Activated naive CD4-positive, alpha-beta T cell treated with anti-CD3 and anti-CD28 coated beads, Interleukin-2, amount 50 U/mL, for 72 hours (primary cell): Measurements from ENCODE around the gene ST7L. TPM values are rescaled to one million over a fixed set of nuclear protein-coding genes. Genes with fewer than 3 reads are reported as not detected.
A peak's percentile ranks its signal among the peaks of the same experiment; 100 is the strongest.

Experiments used
- ATAC-seq, 2 donors: fragments of 150-1000 bp; cut with Tn5 transposase; 2 replicates each; pipeline ENCODE4 v1.10.0; 2021; ENCODE audit warnings: mild to moderate bottlenecking in 2 of 2, moderate library complexity in 2 of 2
- DNase-seq, 2 donors: peaks; one replicate each; pipeline ENCODE4 v3.0.0; 2021 to 2022; ENCODE audit warnings: low spot score in 2 of 2
- H3K27ac Mint-ChIP-seq, 2 donors: one replicate each; pipeline ENCODE4 v1.8.0; 2022; ENCODE audit warnings: mild to moderate bottlenecking in 2 of 2, mixed read lengths in 2 of 2
- H3K36me3 Mint-ChIP-seq, 2 donors: one replicate each; pipeline ENCODE4 v1.8.0; 2022; ENCODE audit warnings: mixed read lengths in 2 of 2
- H3K9me3 Mint-ChIP-seq, 2 donors: one replicate each; pipeline ENCODE4 v1.8.0; 2022; ENCODE audit warnings: mixed read lengths in 2 of 2
- total RNA-seq, 2 donors: library from RNA; stranded (reverse); gene quantifications; one replicate each; pipeline ENCODE4 v1.2.3, GENCODE V29; 2022

ST7L gene
- total RNA-seq, 2 donors from 2014 or later, result 10.5 to 11.4 TPM

DNA sequence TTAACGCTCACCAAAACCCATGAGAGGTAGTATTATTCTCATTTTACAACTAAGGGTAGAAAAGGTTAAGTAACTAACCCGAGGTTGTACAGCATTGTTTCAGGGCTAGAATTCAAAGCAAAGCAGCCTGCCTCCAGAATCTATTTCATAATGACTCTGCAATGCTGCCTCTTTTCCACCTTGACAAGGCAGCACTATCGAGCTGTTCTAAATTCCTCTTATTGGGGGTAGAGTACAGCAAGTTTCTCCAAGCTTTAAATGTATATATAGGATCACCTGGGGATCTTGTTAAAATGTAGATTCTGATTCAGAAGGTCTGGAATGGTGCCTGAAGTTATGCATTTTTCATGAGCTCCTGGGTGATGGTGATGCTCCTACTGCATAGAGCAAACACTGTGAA lies 80.1 kb downstream of the ST7L start:
- no peaks in the 10 kb centered on the region for H3K36me3 Mint-ChIP-seq
- no peaks in the 10 kb centered on the region for H3K9me3 Mint-ChIP-seq
- H3K27ac Mint-ChIP-seq, result no peak overlapping the region
- no peak for DNase-seq
- ATAC-seq, result no peak

DNA sequence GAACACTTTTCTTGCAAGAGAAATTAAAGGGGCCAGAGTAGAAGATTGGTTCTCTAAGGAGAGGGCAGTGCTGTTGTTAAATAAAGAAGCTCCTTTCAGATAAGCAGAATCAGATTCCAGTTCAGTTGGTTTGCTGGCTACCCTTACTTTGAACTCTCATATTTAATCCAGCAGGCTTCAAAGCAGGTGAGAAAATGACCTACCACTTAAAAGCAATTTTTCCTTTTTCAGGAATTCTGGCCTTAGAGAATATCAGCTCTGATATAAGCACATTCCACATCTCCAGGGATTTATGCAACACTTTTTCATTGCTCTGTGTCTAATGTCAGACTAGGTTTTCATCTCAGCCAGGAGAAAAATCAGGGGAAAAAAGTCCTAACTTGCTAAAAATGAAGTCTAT lies 81.5 kb downstream of the ST7L start:
- H3K36me3 Mint-ChIP-seq, result no peaks in the 10 kb centered on the region
- H3K27ac Mint-ChIP-seq, result no peak overlapping the region

DNA sequence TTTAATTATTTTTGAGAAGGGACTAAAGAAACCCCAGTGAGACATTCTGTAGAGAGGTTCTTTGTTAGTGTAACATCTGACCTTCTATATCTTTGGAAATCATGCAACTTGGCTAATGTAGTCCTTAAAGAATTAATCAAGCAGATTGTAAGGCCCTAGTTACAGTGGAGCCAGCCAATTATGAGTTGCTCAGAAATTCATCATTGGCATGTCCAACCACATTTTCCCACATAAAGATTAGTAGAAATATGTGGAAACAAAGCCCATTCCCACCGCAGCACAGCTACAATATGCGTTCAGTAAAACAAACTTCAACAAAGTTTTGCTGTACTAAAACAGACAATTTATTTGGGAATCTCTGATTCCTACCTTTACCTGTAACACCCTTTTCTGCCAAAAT lies 82.4 kb downstream of the ST7L start:
- ATAC-seq (no peak), DNase-seq (no peak)
- no peaks in the 10 kb centered on the region for H3K9me3 Mint-ChIP-seq
- H3K27ac Mint-ChIP-seq, result no peak overlapping the region
- no peaks in the 10 kb centered on the region for H3K36me3 Mint-ChIP-seq

More for the DNA sequence above, 81.5 kb downstream of the ST7L start:
- DNase-seq (no peak), ATAC-seq (no peak)
- no peaks in the 10 kb centered on the region for H3K9me3 Mint-ChIP-seq

DNA sequence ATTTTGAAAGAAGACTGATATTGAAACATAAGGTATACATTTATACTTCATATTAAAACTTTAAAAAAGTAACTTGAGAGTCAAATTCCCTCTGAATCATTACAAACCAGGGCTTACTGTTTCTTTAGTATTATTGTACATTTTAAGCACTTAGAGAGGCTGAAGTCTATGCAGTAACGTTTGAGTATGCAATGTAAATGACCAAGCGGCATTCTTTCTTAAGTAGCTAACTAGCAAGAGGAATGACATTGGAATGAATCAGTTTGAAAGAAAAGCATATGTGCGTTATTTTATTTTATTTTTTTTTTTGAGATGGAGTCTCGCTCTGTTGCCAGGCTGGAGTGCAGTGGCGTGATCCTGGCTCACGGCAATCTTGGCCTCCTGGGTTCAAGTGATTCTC lies 85.9 kb downstream of the ST7L start:
- H3K9me3 Mint-ChIP-seq, result no peaks in the 10 kb centered on the region

DNA sequence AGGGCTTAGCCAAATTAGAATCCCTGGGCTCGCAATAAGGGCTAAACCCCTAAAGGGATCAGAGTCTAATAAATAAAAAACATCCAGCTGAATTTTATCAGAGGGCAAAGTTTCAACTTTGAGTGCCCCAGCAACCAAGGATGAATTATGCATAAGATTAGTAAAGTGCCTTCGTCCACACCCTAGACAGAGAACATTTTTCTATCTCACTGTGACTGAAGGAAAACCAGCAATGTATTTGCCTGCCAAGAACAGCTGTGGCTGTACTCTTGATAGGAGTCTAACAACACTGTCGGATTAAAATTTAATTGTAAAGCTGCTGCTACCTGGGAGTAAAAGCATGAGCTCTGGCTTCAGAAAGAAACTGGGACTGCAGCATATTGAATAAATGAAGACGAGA lies 86.9 kb downstream of the ST7L start:
- no peak for ATAC-seq
- H3K27ac Mint-ChIP-seq, result no peak overlapping the region
- no peaks in the 10 kb centered on the region for H3K36me3 Mint-ChIP-seq
- DNase-seq, result no peak
- H3K9me3 Mint-ChIP-seq, result no peaks in the 10 kb centered on the region

More for the DNA sequence above, 85.9 kb downstream of the ST7L start:
- no peaks in the 10 kb centered on the region for H3K36me3 Mint-ChIP-seq
- no peak overlapping the region for H3K27ac Mint-ChIP-seq
- ATAC-seq (no peak), DNase-seq (no peak)

DNA sequence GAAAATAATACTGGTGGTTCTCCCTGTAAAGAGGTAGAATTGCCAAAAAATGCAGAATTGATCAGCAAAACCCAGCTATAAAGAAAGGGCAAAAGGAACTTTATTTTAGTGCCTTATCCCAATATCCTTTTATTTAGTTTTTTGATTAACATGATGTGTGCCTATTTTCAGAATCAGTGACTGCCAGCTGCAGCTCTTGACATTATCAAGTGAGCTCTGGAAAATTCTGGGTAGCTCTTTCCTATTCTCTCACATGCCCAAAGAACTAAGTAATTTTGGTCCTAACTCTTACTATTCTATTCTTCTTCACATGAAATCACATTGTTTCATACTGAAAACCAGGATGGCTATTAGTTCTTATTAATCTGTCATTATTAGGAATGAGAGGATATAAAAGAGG lies 88.1 kb downstream of the ST7L start:
- DNase-seq, result no peak
- no peak for ATAC-seq
- H3K9me3 Mint-ChIP-seq, result no peaks in the 10 kb centered on the region
- H3K36me3 Mint-ChIP-seq, result no peaks in the 10 kb centered on the region
- no peak overlapping the region for H3K27ac Mint-ChIP-seq

DNA sequence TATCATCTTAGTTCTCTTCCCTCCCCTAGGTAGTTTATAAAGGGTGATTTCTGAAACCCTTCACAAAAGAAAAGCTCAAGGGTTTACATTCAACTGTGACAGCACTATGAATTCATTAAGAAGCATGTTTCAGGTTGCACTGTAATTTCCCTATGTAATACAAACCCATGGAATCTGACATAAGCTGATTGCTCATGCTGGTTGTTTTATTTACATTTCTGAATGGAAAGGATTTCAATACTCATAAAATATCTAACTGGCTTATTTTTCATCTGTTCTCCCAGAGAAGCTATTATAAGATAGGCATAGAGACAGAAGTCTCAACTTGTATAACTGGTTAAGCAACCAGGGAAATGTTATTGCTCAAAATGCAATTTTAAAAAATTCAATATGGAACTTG lies 89.6 kb downstream of the ST7L start:
- DNase-seq (no peak), ATAC-seq (no peak)
- Mint-ChIP-seq H3K36me3 (no peaks in the 10 kb centered on the region), H3K9me3 (no peaks in the 10 kb centered on the region), H3K27ac (no peak overlapping the region)

DNA sequence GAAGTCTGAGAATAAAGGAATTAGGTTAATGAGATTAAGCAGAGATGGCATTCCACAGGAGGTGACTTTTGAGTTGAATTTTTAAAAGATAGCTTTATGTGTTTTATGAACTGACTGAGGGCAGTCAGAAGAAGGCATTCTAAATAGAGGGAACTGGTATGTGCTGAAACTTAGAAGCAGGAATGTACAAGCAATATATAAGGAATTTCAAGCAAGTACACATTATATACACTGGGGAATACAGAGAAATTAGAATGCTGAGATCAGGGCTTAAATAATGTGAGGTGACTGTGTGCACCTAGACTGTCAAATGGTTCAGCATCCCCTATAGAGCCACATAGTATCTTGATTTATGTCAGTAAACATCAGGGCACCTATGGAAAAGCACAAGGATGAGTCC lies 90.9 kb downstream of the ST7L start:
- Mint-ChIP-seq H3K27ac (peak overlapping the region in 1 of 2 donors; percentile 7), H3K9me3 (no peaks in the 10 kb centered on the region), H3K36me3 (no peaks in the 10 kb centered on the region)
- DNase-seq (no peak), ATAC-seq (no peak)

DNA sequence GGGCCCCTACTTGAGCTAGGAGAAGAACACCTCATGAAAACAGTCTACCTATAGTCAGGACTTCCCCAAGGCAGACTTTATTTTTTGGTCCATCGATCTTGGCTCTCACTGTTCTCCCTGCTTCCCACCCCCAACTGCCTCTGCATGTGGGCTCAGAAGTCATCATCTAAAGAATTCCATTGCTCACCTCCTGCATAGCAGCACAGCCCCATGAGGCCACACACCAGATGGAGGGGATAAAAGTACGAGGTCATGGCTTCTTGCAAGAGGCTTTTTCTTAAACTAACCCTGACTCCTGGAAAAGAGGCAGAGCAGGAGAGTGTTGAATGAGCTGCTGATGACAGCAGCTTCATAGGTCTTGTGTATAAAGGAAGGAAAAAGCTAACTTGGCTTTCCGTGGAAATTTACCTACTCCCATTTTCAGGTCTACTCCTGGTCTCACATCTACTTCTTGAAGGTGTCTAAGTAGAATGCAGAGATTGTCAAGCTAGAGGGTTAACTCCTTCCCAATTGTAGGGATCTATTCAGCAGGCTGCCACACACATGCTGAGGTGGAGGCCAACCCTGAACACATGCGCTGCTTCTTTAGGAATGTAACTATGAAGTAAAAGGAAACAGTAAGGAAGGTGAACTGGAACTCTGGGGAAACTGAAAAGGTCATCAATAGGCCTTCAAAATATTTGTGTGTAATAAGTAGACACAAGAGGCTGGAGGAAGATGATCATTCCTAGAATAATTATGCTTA lies 91.5 kb downstream of the ST7L start:
- ATAC-seq, result no peak
- Mint-ChIP-seq H3K36me3 (no peaks in the 10 kb centered on the region), H3K9me3 (no peaks in the 10 kb centered on the region), H3K27ac (peak overlapping the region in 1 of 2 donors; percentile 7)
- DNase-seq, result no peak

DNA sequence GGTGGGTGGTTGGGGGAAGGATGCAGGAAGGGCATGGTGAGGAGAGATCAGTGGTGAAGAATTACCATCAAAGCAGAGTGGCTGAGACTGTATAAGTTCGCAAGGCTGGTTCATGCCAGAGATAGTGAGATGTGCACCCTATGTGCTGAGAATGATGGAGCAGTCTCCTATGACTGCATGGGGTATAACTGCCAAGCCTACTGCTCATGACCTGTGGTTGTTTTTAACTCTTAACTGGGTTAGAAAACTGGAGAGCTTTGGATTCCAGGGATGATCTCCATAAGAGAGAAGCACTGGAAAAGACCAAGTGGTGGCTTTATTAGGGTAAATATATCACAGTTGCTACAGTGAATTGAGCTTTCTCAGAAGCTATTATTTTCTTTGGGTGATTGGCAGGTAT lies 94.0 kb downstream of the ST7L start:
- no peak for DNase-seq
- Mint-ChIP-seq H3K36me3 (no peaks in the 10 kb centered on the region), H3K9me3 (no peaks in the 10 kb centered on the region), H3K27ac (no peak overlapping the region)
- no peak for ATAC-seq

DNA sequence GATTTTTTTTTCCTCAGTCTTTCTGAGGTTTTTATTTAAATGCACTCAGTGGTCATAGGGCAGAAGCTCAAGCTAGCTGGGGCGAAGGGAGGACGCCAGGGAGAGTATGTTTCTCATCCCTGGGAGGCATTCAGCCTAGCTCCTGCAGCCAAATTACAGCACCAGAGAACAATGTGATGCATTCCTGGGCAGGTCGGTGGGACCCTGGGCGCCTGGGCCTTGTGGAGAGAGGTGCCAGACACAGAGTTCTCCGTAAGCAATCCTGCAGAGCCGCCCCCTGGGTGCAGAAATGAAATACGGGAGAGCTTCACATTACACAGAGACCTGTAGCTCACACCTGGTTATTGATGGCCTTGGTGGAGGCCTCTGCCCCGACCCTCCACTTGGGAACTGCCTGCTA lies 94.7 kb downstream of the ST7L start:
- Mint-ChIP-seq H3K27ac (no peak overlapping the region), H3K9me3 (no peaks in the 10 kb centered on the region), H3K36me3 (no peaks in the 10 kb centered on the region)
- DNase-seq (no peak), ATAC-seq (no peak)

DNA sequence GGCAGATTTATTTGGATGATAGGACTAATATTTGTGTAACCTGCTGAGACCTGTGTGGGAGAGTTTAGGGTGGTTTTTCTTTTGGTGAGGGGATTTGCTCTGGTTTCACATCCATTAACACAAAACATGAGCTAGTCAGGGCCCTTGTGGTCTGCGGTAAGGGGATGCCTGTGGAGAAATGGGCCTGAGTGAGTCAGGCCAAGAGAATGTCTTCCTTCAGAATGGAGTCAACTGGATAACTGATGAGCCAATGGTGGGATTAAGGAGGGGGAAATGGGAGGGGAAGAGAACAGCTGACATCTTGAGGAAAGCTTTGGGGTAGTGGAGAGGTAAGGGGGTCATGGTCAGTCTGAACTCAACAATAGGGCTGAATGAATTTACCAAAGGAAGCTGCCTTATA lies 96.3 kb downstream of the ST7L start:
- no peaks in the 10 kb centered on the region for H3K9me3 Mint-ChIP-seq
- DNase-seq (no peak), ATAC-seq (no peak)
- H3K27ac Mint-ChIP-seq, result no peak overlapping the region
- no peaks in the 10 kb centered on the region for H3K36me3 Mint-ChIP-seq

DNA sequence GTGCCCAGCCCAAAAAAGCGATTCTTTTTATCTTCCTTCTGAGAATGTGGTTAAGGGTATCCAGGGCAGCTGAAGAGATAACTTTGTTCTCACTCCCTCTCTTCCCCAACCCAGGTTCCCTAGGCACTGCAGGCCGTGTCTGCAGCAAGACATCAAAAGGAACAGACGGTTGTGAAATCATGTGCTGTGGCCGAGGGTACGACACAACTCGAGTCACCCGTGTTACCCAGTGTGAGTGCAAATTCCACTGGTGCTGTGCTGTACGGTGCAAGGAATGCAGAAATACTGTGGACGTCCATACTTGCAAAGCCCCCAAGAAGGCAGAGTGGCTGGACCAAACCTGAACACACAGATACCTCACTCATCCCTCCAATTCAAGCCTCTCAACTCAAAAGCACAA lies 98.8 kb downstream of the ST7L start:
- no peak overlapping the region for H3K27ac Mint-ChIP-seq
- ATAC-seq (no peak), DNase-seq (no peak)
- H3K9me3 Mint-ChIP-seq, result no peaks in the 10 kb centered on the region
- no peaks in the 10 kb centered on the region for H3K36me3 Mint-ChIP-seq

DNA sequence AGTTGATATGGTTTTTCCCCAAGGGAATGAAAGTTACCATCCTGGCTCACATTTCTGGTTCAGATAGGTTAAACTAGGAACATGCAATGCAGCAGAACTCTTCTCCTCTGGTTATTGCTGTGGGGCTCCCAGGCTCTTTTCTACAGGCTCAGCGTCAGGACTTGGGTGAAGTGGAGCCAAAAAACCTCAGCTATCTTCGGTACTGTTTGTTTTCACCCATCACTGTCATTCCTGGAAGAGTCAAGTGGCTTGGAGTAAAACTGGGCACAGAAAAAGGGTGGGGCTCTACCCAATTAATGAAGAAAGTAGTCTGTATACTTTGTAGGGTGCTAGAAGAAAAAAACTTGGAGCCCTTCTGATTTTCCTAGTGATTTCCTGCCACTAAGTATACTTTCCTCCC lies 100.8 kb downstream of the ST7L start:
- Mint-ChIP-seq H3K9me3 (no peaks in the 10 kb centered on the region), H3K36me3 (no peaks in the 10 kb centered on the region), H3K27ac (no peak overlapping the region)
- no peak for DNase-seq
- no peak for ATAC-seq

DNA sequence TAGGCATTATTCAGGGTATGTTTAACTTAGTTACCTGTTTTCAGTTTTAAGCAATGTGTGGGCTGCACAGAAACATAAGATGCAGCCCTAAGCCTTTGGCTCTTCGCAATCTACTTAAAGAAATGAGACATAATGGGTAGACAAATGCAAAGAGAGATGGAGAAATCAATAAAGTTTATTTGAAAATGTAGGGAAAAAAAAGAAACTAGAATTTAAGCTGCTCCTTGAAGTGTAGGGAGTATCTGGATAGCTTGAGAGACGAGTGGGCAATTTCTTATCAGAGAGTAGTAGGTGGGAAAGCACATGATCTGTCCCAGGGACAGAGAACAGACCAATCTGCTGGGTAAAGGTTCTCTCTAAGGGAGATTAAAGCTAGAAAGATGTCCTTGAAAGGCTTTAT lies 101.3 kb downstream of the ST7L start:
- no peak overlapping the region for H3K27ac Mint-ChIP-seq
- H3K36me3 Mint-ChIP-seq, result no peaks in the 10 kb centered on the region
- ATAC-seq (no peak), DNase-seq (no peak)
- H3K9me3 Mint-ChIP-seq, result no peaks in the 10 kb centered on the region

DNA sequence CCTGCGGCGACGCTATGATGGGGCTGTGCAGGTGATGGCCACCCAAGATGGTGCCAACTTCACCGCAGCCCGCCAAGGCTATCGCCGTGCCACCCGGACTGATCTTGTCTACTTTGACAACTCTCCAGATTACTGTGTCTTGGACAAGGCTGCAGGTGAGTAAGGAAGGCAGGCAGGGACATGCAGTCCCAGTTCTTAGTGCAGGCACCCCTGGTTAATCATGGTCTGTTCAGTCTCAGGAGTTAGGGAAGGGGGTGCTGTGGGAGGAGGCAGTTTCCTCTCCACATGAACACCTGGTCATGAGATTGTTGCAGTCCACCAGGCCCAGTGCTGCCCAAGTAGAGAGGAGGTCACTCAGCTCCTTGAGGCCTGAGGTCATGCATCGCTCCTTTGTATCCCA lies 101.7 kb downstream of the ST7L start:
- H3K9me3 Mint-ChIP-seq, result no peaks in the 10 kb centered on the region
- no peak overlapping the region for H3K27ac Mint-ChIP-seq
- ATAC-seq (no peak), DNase-seq (no peak)
- no peaks in the 10 kb centered on the region for H3K36me3 Mint-ChIP-seq

DNA sequence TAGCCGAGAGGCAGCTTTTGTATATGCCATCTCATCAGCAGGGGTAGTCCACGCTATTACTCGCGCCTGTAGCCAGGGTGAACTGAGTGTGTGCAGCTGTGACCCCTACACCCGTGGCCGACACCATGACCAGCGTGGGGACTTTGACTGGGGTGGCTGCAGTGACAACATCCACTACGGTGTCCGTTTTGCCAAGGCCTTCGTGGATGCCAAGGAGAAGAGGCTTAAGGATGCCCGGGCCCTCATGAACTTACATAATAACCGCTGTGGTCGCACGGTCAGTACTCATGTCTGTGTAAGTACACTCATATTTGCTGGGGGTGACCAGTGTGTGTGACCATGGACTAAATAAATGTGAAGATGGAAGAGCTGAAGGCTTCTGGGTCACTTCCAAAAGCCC lies 102.8 kb downstream of the ST7L start:
- ATAC-seq (no peak), DNase-seq (no peak)
- Mint-ChIP-seq H3K27ac (peak overlapping the region in 1 of 2 donors; percentile 77), H3K36me3 (no peaks in the 10 kb centered on the region), H3K9me3 (no peaks in the 10 kb centered on the region)

DNA sequence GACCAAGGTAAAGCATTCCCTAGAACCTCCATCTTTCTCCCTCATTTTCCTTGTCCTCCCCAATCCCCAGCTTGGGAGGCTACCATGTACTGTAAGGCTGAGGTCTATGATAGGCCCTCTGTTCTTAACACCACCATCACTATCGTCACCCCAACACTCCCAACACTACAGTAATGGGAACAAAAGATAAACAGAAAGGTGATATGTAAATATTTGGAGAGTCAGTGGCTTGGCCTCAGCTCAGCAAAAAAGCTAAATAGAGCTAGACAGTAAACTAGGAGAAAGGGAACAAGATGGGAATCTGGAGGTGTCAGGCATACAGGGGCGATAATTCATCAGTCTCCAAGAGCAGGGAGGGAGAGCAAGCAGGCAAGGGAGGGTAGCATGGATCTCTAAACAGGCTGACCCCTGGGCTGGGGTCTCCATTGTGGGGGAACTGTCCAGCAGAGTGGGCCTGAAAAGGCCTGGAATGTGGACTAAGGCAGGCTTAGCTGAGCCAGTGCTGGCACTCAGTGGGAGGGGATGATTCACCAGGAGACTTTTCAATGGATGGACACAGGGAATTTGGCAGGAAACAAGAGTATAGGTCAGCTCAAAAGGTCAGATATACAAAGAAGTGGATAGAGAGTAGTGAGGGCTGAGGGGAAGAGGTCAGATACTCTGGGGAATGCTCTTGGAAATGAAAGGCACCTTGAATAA lies 103.5 kb downstream of the ST7L start:
- Mint-ChIP-seq H3K36me3 (no peaks in the 10 kb centered on the region), H3K27ac (no peak overlapping the region), H3K9me3 (no peaks in the 10 kb centered on the region)
- no peak for DNase-seq
- ATAC-seq, result no peak
